Neural cell (in vitro differentiated cells): ENCODE results near the gene CPVL. TPM values are rescaled to one million over a fixed set of nuclear protein-coding genes. Genes with fewer than 3 reads are reported as not detected.

Experiments used
- H2AFZ ChIP-seq: fragments of 200-600, 300-800 bp; sonication (generic), shearing (Covaris generic); 2 replicates; pipeline ENCODE4 v1.6.0; 2014; ENCODE audit warnings: low read depth, mild to moderate bottlenecking, antibody characterized with exemption, low read length, moderate library complexity
- H3F3A ChIP-seq: fragments of 200-600 bp; shearing (Covaris generic); 2 replicates; pipeline ENCODE4 v1.6.1; 2016; ENCODE audit warnings: mild to moderate bottlenecking, moderate library complexity, mixed read lengths, antibody characterized with exemption, low read length; ENCODE audit not compliant: insufficient read depth, poor library complexity, severe bottlenecking
- H3K27ac ChIP-seq: fragments of 200-600, 300-800 bp; sonication (generic), shearing (Covaris generic); 2 replicates; pipeline ENCODE4 v1.5.1; 2014; ENCODE audit warnings: mild to moderate bottlenecking, low read length, moderate library complexity
- H3K27me3 ChIP-seq: fragments of 300-800, 200-600 bp; sonication (generic), shearing (Covaris generic); 2 replicates; pipeline ENCODE4 v1.6.0; 2014; ENCODE audit warnings: mild to moderate bottlenecking, low read depth, low read length, moderate library complexity; ENCODE audit not compliant: insufficient read depth
- H3K36me3 ChIP-seq: fragments of 300-800, 200-600 bp; sonication (generic), shearing (Covaris generic); 2 replicates; pipeline ENCODE4 v1.5.1; 2014; ENCODE audit warnings: mild to moderate bottlenecking, antibody characterized with exemption, low read length, moderate library complexity; ENCODE audit not compliant: insufficient read depth
- H3K4me2 ChIP-seq: fragments of 300-800, 200-600 bp; sonication (generic), shearing (Covaris generic); 2 replicates; pipeline ENCODE4 v1.6.0; 2014; ENCODE audit warnings: mild to moderate bottlenecking, low read length
- H3K4me3 ChIP-seq: fragments of 300-800, 200-600 bp; sonication (generic), shearing (Covaris generic); 2 replicates; pipeline ENCODE4 v1.5.1; 2014; ENCODE audit warnings: mild to moderate bottlenecking, low read length, moderate library complexity
- H3K79me2 ChIP-seq: fragments of 200-600 bp; shearing (Covaris generic); replicated peaks from 2 replicates; pipeline ENCODE4 v1.6.0; 2014; ENCODE audit warnings: mild to moderate bottlenecking, low read length, moderate library complexity; ENCODE audit not compliant: insufficient read depth
- H3K9ac ChIP-seq: fragments of 300-800, 200-600 bp; sonication (generic), shearing (Covaris generic); 2 replicates; pipeline ENCODE4 v1.6.1; 2016; ENCODE audit warnings: mild to moderate bottlenecking, low read length, mixed read lengths
- H3K9me2 ChIP-seq: fragments of 200-600 bp; shearing (Covaris generic); 2 replicates; pipeline ENCODE4 v1.6.1; 2016; ENCODE audit warnings: mild to moderate bottlenecking, low read length, mixed read lengths; ENCODE audit not compliant: insufficient read depth
- H3K9me3 ChIP-seq: fragments of 200-600, 300-800 bp; sonication (generic), shearing (Covaris generic); 2 replicates; pipeline ENCODE4 v1.6.1; 2016; ENCODE audit warnings: mild to moderate bottlenecking, mixed run types, low read length, moderate library complexity, mixed read lengths
- H4K20me1 ChIP-seq: fragments of 200-600 bp; shearing (Covaris generic); 2 replicates; pipeline ENCODE4 v1.6.1; 2016; ENCODE audit warnings: mild to moderate bottlenecking, mixed run types; ENCODE audit not compliant: insufficient read depth
- CTCF ChIP-seq: fragments of 450-650 bp; IDR thresholded peaks from 2 replicates; pipeline ENCODE4 v1.5.1; 2014; ENCODE audit warnings: antibody characterized with exemption, mild to moderate bottlenecking, moderate library complexity; ENCODE audit not compliant: poor library complexity, severe bottlenecking
- EP300 ChIP-seq: fragments of 450-650 bp; conservative IDR thresholded peaks from 2 replicates; pipeline ENCODE4 v1.6.1; 2014; ENCODE audit warnings: antibody characterized with exemption, mild to moderate bottlenecking, moderate library complexity; ENCODE audit not compliant: poor library complexity, severe bottlenecking
- EZH2 ChIP-seq: fragments of 200-600, 300-800 bp; shearing (Covaris generic), sonication (generic); IDR thresholded peaks from 2 replicates; pipeline ENCODE4 v1.6.1; 2014; ENCODE audit warnings: antibody characterized with exemption, low read length, borderline replicate concordance, mild to moderate bottlenecking; ENCODE audit not compliant: insufficient read depth, poor library complexity, severe bottlenecking
- MXI1 ChIP-seq: fragments of 450-650 bp; conservative IDR thresholded peaks from 2 replicates; pipeline ENCODE4 v1.6.1; 2014; ENCODE audit warnings: antibody characterized with exemption, mild to moderate bottlenecking; ENCODE audit not compliant: poor library complexity, severe bottlenecking
- POLR2AphosphoS5 ChIP-seq: IDR thresholded peaks from 2 replicates; pipeline ENCODE4 v1.6.1; 2012
- RAD21 ChIP-seq: fragments of 450-650 bp; conservative IDR thresholded peaks from 2 replicates; pipeline ENCODE4 v1.6.1; 2014; ENCODE audit warnings: antibody characterized with exemption, mild to moderate bottlenecking, moderate library complexity
- SMC3 ChIP-seq: fragments of 450-650 bp; conservative IDR thresholded peaks from 2 replicates; pipeline ENCODE4 v1.6.1; 2014; ENCODE audit warnings: antibody characterized with exemption, mild to moderate bottlenecking, moderate library complexity; ENCODE audit not compliant: poor library complexity
- TAF1 ChIP-seq: IDR thresholded peaks from 2 replicates; pipeline ENCODE4 v1.6.1; 2012; ENCODE audit warnings: low read depth
- polyA plus RNA-seq: library from polyadenylated mRNA; depleted of rRNA; stranded (reverse); fragments of >200 nt; gene quantifications from 2 replicates; pipeline ENCODE4 v1.2.3, GENCODE V29; 2014
- TF ChIP-seq, protein P1 (sequence below): IDR thresholded peaks from 2 replicates; pipeline ENCODE4 v1.6.1; 2012; ENCODE audit warnings: borderline replicate concordance

Gene CPVL
- polyA plus RNA-seq, 1 donor from 2014 or later = 13.0 TPM

DNA sequence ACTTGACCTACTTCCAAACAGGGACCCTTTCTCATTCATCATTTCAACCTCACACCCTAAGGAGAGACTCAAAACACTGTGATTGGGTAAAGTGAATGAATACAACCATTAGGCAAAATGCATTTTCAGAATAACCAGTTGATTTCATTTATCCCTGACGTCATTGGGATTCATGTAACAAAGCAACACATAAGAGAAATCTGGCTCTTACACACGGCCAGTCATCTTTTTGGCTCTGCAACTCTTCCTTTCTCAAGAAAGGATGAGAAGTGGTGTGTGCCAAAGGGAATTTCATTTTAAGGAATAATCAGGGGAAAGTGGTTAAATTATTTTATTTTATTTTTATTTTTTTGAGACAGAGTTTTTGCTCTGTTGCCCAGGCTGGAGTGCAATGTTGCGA is 83.1 kb downstream of the CPVL start:
- no peaks in the 10 kb centered on the region for H3K9me3 ChIP-seq
- H3K27me3 ChIP-seq = no peaks in the 10 kb centered on the region
- no peaks in the 10 kb centered on the region for H3K9me2 ChIP-seq
- TF ChIP-seq POLR2AphosphoS5 = no peak
- no peak for TF ChIP-seq CTCF
- no peak for TF ChIP-seq MXI1
- no peak for TF ChIP-seq RAD21
- TF ChIP-seq EZH2 = no peak
- TF ChIP-seq TAF1 = no peak
- TF ChIP-seq, protein P1, sequence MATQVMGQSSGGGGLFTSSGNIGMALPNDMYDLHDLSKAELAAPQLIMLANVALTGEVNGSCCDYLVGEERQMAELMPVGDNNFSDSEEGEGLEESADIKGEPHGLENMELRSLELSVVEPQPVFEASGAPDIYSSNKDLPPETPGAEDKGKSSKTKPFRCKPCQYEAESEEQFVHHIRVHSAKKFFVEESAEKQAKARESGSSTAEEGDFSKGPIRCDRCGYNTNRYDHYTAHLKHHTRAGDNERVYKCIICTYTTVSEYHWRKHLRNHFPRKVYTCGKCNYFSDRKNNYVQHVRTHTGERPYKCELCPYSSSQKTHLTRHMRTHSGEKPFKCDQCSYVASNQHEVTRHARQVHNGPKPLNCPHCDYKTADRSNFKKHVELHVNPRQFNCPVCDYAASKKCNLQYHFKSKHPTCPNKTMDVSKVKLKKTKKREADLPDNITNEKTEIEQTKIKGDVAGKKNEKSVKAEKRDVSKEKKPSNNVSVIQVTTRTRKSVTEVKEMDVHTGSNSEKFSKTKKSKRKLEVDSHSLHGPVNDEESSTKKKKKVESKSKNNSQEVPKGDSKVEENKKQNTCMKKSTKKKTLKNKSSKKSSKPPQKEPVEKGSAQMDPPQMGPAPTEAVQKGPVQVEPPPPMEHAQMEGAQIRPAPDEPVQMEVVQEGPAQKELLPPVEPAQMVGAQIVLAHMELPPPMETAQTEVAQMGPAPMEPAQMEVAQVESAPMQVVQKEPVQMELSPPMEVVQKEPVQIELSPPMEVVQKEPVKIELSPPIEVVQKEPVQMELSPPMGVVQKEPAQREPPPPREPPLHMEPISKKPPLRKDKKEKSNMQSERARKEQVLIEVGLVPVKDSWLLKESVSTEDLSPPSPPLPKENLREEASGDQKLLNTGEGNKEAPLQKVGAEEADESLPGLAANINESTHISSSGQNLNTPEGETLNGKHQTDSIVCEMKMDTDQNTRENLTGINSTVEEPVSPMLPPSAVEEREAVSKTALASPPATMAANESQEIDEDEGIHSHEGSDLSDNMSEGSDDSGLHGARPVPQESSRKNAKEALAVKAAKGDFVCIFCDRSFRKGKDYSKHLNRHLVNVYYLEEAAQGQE = no peak
- TF ChIP-seq EP300 = no peak
- no peak for TF ChIP-seq SMC3
- H3K27ac ChIP-seq = no peak overlapping the region
- no peaks in the 10 kb centered on the region for H3K36me3 ChIP-seq
- no peak overlapping the region for H2AFZ ChIP-seq
- H3K79me2 ChIP-seq = no peaks in the 10 kb centered on the region
- no peak overlapping the region for H3K4me2 ChIP-seq
- H3K4me3 ChIP-seq = no peak overlapping the region
- no peak overlapping the region for H3K9ac ChIP-seq
- H4K20me1 ChIP-seq = no peaks in the 10 kb centered on the region
- no peaks in the 10 kb centered on the region for H3F3A ChIP-seq

- Histone ChIP-seq H3K36me3 (no peaks in the 10 kb centered on the region), H3K9ac (no peak overlapping the region)
These were observed 93.0 kb downstream of the CPVL start for GRCh38 chr7:29053105-29053872.

More at GRCh38 chr7:29053105-29053872, 93.0 kb downstream of the CPVL start:
- Histone ChIP-seq H3K4me3 (no peak overlapping the region), H3K79me2 (no peaks in the 10 kb centered on the region), H3F3A (no peaks in the 10 kb centered on the region), H3K9me3 (peaks cover 3% of the 10 kb centered on the region), H3K4me2 (no peak overlapping the region), H3K27ac (no peak overlapping the region), H3K9me2 (no peaks in the 10 kb centered on the region), H4K20me1 (no peaks in the 10 kb centered on the region), H3K27me3 (no peaks in the 10 kb centered on the region), H2AFZ (no peak overlapping the region)
- no peak for TF ChIP-seq CTCF
- TF ChIP-seq EZH2 = no peak
- no peak for TF ChIP-seq MXI1
- TF ChIP-seq TAF1 = no peak
- no peak for TF ChIP-seq EP300
- TF ChIP-seq, protein P1 = no peak
- no peak for TF ChIP-seq SMC3
- TF ChIP-seq POLR2AphosphoS5 = no peak
- TF ChIP-seq RAD21 = no peak
